GM23338 (cell line): ENCODE measurements around the gene RAD51AP2. TPM values are rescaled to one million over a fixed set of nuclear protein-coding genes. Genes with fewer than 3 reads are reported as not detected.

Experiments
- ATAC-seq: fragments of 200-7000 bp; cut with Tn5 transposase; 3 replicates; pipeline ENCODE4 v1.9.1; 2020
- DNase-seq: peaks from one replicate; pipeline ENCODE4 v3.0.0-alpha.2; 2015; ENCODE audit warnings: low spot score
- H2AFZ ChIP-seq: fragments of 200-600 bp; sonication (generic); 2 replicates; pipeline ENCODE4 v1.8.0; 2016; ENCODE audit warnings: antibody characterized with exemption, mild to moderate bottlenecking, moderate library complexity
- H3F3A ChIP-seq: fragments of 200-600 bp; sonication (generic); replicated peaks from 2 replicates; pipeline ENCODE4 v1.8.0; 2017; ENCODE audit warnings: antibody characterized with exemption, mixed run types, low read depth
- H3K27ac ChIP-seq: fragments of 200-600 bp; sonication (generic); 2 replicates; pipeline ENCODE4 v1.6.1; 2016; ENCODE audit warnings: low read depth
- H3K27me3 ChIP-seq: fragments of 200-600 bp; sonication (generic); 2 replicates; pipeline ENCODE4 v1.8.0; 2016; ENCODE audit warnings: mild to moderate bottlenecking, mixed run types, moderate library complexity; ENCODE audit not compliant: insufficient read depth
- H3K36me3 ChIP-seq: fragments of 200-600 bp; sonication (generic); 2 replicates; pipeline ENCODE4 v1.8.0; 2016; ENCODE audit warnings: mild to moderate bottlenecking; ENCODE audit not compliant: insufficient read depth
- H3K4me1 ChIP-seq: fragments of 200-600 bp; sonication (generic); 2 replicates; pipeline ENCODE4 v1.8.0; 2016; ENCODE audit warnings: mild to moderate bottlenecking, moderate library complexity; ENCODE audit not compliant: insufficient read depth
- H3K4me2 ChIP-seq: fragments of 200-600 bp; sonication (generic); 2 replicates; pipeline ENCODE4 v1.7.1; 2017; ENCODE audit warnings: mixed run types
- H3K4me3 ChIP-seq: fragments of 200-600 bp; sonication (generic); 2 replicates; pipeline ENCODE4 v1.6.1; 2016; ENCODE audit warnings: mixed run types
- H3K79me2 ChIP-seq: fragments of 200-600 bp; sonication (generic); replicated peaks from 2 replicates; pipeline ENCODE4 v1.8.0; 2017; ENCODE audit warnings: mild to moderate bottlenecking; ENCODE audit not compliant: insufficient read depth
- H3K9me2 ChIP-seq: fragments of 200-600 bp; sonication (generic); 2 replicates; pipeline ENCODE4 v1.8.0; 2017; ENCODE audit not compliant: insufficient read depth
- H4K20me1 ChIP-seq: fragments of 200-600 bp; sonication (generic); replicated peaks from 2 replicates; pipeline ENCODE4 v1.8.0; 2017; ENCODE audit warnings: mild to moderate bottlenecking; ENCODE audit not compliant: insufficient read depth
- H3K27ac Mint-ChIP-seq: 2 replicates; pipeline ENCODE4 v1.8.0; 2020; ENCODE audit warnings: inconsistent platforms, mild to moderate bottlenecking, moderate library complexity, mixed read lengths
- H3K27me3 Mint-ChIP-seq: 3 replicates; pipeline ENCODE4 v1.8.0; 2022; ENCODE audit warnings: low read depth, mild to moderate bottlenecking, moderate library complexity, mixed read lengths, inconsistent platforms; ENCODE audit not compliant: insufficient read depth, poor library complexity
- H3K36me3 Mint-ChIP-seq: 3 replicates; pipeline ENCODE4 v1.8.0; 2021; ENCODE audit warnings: low read depth, mild to moderate bottlenecking, inconsistent platforms, moderate library complexity, mixed read lengths
- H3K4me1 Mint-ChIP-seq: 3 replicates; pipeline ENCODE4 v1.8.0; 2020; ENCODE audit warnings: mild to moderate bottlenecking, inconsistent platforms, mixed read lengths
- H3K4me3 Mint-ChIP-seq: 3 replicates; pipeline ENCODE4 v1.8.0; 2021; ENCODE audit warnings: moderate library complexity, mild to moderate bottlenecking, inconsistent platforms, mixed read lengths
- H3K9me3 Mint-ChIP-seq: 3 replicates; pipeline ENCODE4 v1.8.0; 2020; ENCODE audit warnings: moderate library complexity, mild to moderate bottlenecking, inconsistent platforms, mixed read lengths
- CREB1 ChIP-seq: fragments of 250-450 bp; sonication (Bioruptor Pico); IDR thresholded peaks from 2 replicates; pipeline ENCODE4 v1.5.0; 2020; ENCODE audit warnings: low read depth, mild to moderate bottlenecking, moderate library complexity
- CTCF ChIP-seq, 2 experiments: fragments of 200-600 bp in 1 of 2; sonication (generic) in 1 of 2; conservative IDR thresholded peaks; 2 replicates each; pipeline versions ENCODE4 v1.5.1 to v1.6.1; 2016 to 2017; ENCODE audit warnings: antibody characterized with exemption in 2 of 2, low read depth in 2 of 2, mild to moderate bottlenecking in 2 of 2, moderate library complexity in 1 of 2
- ETS1 ChIP-seq: IDR thresholded peaks from 2 replicates; pipeline ENCODE4 v1.6.1; 2016; ENCODE audit warnings: antibody characterized with exemption
- EZH2 ChIP-seq: fragments of 200-600 bp; sonication (generic); IDR thresholded peaks from one replicate; pipeline ENCODE4 v1.8.0; 2017; ENCODE audit warnings: antibody characterized with exemption, mild to moderate bottlenecking, low read depth; ENCODE audit not compliant: unreplicated experiment
- JUNB ChIP-seq: IDR thresholded peaks from one replicate; pipeline ENCODE4 v1.6.1; 2016; ENCODE audit warnings: antibody characterized with exemption; ENCODE audit not compliant: unreplicated experiment
- NANOG ChIP-seq: IDR thresholded peaks from 2 replicates; pipeline ENCODE4 v1.6.1; 2016; ENCODE audit warnings: antibody characterized with exemption, borderline replicate concordance
- STAT1 ChIP-seq: IDR thresholded peaks from one replicate; pipeline ENCODE4 v1.6.1; 2016; ENCODE audit warnings: antibody characterized with exemption; ENCODE audit not compliant: unreplicated experiment
- ZNF114 ChIP-seq: fragments of 250-450 bp; sonication (Bioruptor Pico); IDR thresholded peaks from 2 replicates; pipeline ENCODE4 v1.5.0; 2020; ENCODE audit warnings: mild to moderate bottlenecking, moderate library complexity
- ZNF331 ChIP-seq: fragments of 250-450 bp; sonication (Bioruptor Pico); IDR thresholded peaks from 2 replicates; pipeline ENCODE4 v1.5.0; 2020; ENCODE audit warnings: low read depth, mild to moderate bottlenecking, moderate library complexity
- ZNF462 ChIP-seq: fragments of 250-450 bp; sonication (Bioruptor Pico); IDR thresholded peaks from 2 replicates; pipeline ENCODE4 v1.5.0; 2020; ENCODE audit warnings: mild to moderate bottlenecking, moderate library complexity
- polyA plus RNA-seq: library from polyadenylated mRNA; unstranded; fragments of >200 nt; fragmentation: Nextera tagmentation; extraction: Ambion mirVana; gene quantifications from 2 replicates; pipeline ENCODE4 v1.2.1, GENCODE V29; 2016
- total RNA-seq: library from RNA; depleted of rRNA; stranded (reverse); fragments of >200 nt; shearing (Covaris generic); gene quantifications from 2 replicates; pipeline ENCODE4 v1.2.3, GENCODE V29; 2014

The RAD51AP2 gene
- total and polyA plus RNA-seq, 2 experiments from 2014 or later = 0.16 to 0.38 TPM

GRCh38 chr2:17515652-17516051 is 2.6 kb downstream of the RAD51AP2 start:
- Histone ChIP-seq H3K4me3 (no peak overlapping the region), H4K20me1 (no peaks in the 10 kb centered on the region), H3K27ac (no peak overlapping the region), H3K4me1 (peaks cover 35% of the 10 kb centered on the region), H3K4me2 (no peak overlapping the region), H3K79me2 (no peaks in the 10 kb centered on the region), H3K36me3 (no peaks in the 10 kb centered on the region), H3F3A (no peaks in the 10 kb centered on the region), H2AFZ (no peak overlapping the region), H3K27me3 (no peaks in the 10 kb centered on the region), H3K9me2 (no peaks in the 10 kb centered on the region)
- no peak for DNase-seq
- Mint-ChIP-seq H3K4me3 (no peak overlapping the region), H3K4me1 (peaks cover 42% of the 10 kb centered on the region), H3K9me3 (no peaks in the 10 kb centered on the region), H3K36me3 (no peaks in the 10 kb centered on the region), H3K27ac (no peak overlapping the region), H3K27me3 (peaks cover 1% of the 10 kb centered on the region)
- no peak for TF ChIP-seq NANOG
- ATAC-seq = no peak

GRCh38 chr2:17506736-17507616 is 11.3 kb downstream of the RAD51AP2 start:
- H3F3A ChIP-seq = no peaks in the 10 kb centered on the region
- H3K36me3 ChIP-seq = no peaks in the 10 kb centered on the region
- ATAC-seq (no peak), DNase-seq (no peak)
- no peaks in the 10 kb centered on the region for H4K20me1 ChIP-seq
- no peaks in the 10 kb centered on the region for H3K79me2 ChIP-seq
- Mint-ChIP-seq H3K4me3 (no peak overlapping the region), H3K27me3 (no peaks in the 10 kb centered on the region), H3K4me1 (peaks cover 12% of the 10 kb centered on the region), H3K9me3 (no peaks in the 10 kb centered on the region), H3K36me3 (no peaks in the 10 kb centered on the region), H3K27ac (no peak overlapping the region)
- no peaks in the 10 kb centered on the region for H3K27me3 ChIP-seq
- H3K4me3 ChIP-seq = no peak overlapping the region
- no peak overlapping the region for H3K4me2 ChIP-seq
- H3K27ac ChIP-seq = no peak overlapping the region
- H3K4me1 ChIP-seq = peaks cover 7% of the 10 kb centered on the region
- no peaks in the 10 kb centered on the region for H3K9me2 ChIP-seq
- peak overlapping the region; percentile 4; the same call in 1 of the 2 replicates for H2AFZ ChIP-seq
- TF ChIP-seq ZNF331 (no peak), ETS1 (no peak), ZNF114 (CRISPR knock-in tag) (no peak), STAT1 (no peak), JUNB (no peak), CREB1 (no peak), CTCF (conservative IDR thresholded peaks at IDR 0.05; ENCODE audit: low read depth in 2 of 2) (no peak), ZNF462 (no peak), EZH2 (no peak)
